OCI-LY1 (cell line): ENCODE measurements around the gene HOXD9.

Source experiments
- CTCF ChIP-seq: fragments of 200-600 bp; sonication (generic), shearing (Covaris generic); IDR thresholded peaks from 2 replicates; pipeline ENCODE4 v1.5.1; 2017; ENCODE audit warnings: mild to moderate bottlenecking, antibody characterized with exemption, low read length, moderate library complexity, mixed read lengths
- EZH2 ChIP-seq: fragments of 200-600 bp; sonication (generic), shearing (Covaris generic); IDR thresholded peaks from 2 replicates; pipeline ENCODE4 v1.8.0; 2017; ENCODE audit warnings: borderline replicate concordance, mixed run types, mild to moderate bottlenecking, antibody characterized with exemption, low read length, moderate library complexity, mixed read lengths

- no peak for TF ChIP-seq EZH2
- no peak for TF ChIP-seq CTCF
These were observed 10.9 kb downstream of the HOXD9 start for GRCh38 chr2:176133389-176133788.
